CD4-positive, alpha-beta T cell treated with Interleukin-15 for 1 hour (primary cell): ENCODE results near the gene TEX26.

Experiments
- DNase-seq: peaks from one replicate; pipeline ENCODE4 v3.0.0-alpha.2; 2020

Gene TEX26

DNA sequence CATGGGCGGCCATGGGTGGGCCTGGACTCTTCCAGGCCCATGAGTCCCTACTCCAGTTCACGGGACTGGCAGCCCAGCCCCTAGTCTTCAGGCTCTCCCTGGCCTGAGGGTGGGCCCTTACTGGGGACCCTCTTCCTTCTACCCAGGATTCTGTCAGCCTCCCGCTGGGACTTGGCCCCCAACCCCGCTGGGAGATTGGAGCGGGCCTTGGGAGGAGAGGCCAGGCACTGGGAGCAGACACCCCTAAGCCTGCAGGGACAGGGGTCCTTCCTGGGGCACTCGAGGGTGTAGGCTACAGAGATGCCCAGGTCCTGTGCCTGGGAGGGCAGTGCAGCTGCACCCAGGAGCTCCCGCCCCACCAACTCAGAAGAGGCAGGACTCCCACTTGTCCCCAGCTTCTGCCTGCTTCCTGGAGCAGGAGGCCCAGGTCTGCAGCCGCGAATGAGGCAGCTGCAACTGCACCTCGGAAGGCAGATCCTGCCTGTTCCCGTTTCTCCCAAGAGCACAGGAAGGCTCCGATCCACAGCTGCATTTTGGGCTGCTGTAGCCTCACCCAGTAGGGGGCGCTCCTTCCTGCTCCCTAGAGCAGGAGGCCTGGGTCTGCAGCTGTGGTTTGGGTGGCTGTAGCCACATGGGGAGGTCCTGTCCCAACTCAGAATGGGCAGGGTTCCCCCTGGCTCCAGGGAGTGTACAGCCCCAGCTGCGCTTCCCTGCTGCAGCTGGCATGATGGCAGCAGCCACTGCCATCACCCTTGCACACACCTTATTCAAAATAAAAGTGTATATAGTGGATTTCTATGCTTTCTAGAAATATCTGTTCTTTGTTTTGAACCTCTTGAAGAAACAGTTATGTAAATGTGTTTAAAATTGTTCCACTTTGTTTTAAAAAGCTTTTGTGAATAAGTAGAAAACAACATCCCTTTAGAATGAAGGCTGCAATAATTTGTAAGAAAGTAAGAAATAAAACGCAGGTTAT lies 46.8 kb downstream of the TEX26 start:
- DNase-seq: no peak

DNA sequence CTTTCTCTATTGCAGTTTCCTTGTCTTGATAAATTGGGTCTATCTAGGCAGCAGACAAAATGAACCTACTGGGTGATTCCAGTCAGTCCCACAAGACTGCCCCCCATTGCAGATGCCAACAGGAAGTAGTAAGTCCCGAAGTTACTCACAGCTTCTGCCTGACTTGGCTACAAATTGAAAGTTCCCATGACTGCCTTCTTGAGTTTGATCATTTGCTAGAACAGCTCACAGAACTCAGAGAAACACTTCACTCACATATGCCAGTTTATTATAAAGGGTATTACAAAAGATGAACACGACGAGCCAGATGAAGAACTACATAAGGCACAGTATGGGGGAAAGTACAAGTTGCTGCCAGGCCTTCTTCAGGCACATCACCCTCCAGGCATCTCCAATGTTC lies 50.0 kb downstream of the TEX26 start:
- no peak for DNase-seq

DNA sequence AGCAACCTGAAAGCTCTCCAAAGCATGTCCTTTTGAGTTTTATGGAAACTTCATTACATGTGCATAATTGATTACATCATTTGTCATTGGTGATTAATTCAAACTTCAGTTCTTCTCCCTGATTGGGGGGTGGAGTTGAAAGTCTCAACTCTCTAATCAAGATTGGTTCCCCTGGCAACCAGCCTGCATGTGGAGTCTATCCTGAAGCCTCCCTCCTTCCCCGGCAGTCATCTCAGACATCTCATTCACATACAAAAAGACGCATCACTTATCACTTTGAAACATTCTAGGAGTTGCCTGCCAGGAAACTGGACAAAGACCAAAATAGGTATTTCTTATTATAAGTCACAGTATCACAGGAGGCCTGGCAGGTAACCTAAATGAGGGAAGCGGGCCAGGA lies 50.5 kb downstream of the TEX26 start:
- no peak for DNase-seq

DNA sequence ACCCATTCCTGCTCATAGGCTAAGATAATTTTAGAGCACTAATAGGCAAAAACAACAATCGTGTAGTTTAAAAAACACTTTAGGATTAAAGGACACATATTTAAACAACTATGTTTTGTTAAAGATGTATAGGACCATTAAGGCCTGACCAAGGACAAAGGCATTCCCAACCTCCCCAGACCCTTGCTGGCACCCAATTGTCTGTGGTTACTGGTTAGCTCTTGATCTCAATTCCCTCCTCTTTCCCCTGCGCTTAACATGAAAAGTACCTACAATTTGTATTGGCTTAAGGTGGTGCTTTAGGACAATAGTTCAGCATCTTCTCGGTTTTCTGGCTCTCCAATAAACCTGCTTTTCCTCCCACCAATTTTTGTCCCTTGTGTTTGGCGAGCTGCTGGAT lies 51.0 kb downstream of the TEX26 start:
- no peak for DNase-seq

DNA sequence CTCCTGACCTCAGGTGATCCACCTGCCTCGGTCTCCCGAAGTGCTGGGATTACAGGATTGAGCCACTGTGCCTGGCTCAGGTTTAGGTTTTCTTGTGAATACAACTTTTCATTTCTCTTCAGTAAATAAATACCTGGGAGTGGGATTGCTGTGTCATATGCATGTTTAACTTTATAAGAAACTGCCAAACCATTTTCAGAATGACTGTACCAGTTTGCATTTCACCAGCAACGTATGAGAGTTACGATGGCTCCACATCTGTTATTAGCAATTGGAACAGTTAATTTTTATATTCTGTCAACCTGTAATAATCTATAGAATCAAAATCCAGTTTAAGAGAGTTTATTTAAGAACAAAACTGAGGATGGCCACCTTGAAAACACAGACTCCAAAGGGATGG lies 52.2 kb downstream of the TEX26 start:
- DNase-seq: no peak

DNA sequence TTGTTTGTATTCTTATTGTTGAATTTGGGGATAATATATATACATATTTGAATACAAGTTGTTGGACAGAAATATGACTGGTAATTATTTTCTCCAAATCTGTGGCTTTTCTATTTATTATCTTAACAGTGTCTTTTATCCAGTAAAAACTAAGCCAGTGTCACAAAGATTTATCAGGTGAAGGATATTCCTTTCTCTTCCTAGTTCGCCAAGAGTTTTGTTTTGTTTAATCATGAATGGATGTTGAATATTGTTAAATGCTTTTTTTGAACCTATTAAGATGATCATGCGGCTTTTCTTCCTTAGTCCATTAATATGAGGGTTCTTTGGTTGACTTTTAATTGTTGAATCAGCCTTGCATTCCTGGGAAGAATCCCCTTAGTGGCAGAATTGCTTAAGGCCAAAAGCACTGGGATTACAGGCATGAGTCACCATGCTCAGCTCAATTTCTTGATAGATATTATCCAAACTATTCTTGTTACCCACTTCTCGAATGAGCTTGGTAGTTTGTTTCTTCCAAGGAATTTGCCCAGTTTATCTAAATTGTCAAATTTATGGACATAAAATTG lies 53.3 kb downstream of the TEX26 start:
- DNase-seq: no peak

DNA sequence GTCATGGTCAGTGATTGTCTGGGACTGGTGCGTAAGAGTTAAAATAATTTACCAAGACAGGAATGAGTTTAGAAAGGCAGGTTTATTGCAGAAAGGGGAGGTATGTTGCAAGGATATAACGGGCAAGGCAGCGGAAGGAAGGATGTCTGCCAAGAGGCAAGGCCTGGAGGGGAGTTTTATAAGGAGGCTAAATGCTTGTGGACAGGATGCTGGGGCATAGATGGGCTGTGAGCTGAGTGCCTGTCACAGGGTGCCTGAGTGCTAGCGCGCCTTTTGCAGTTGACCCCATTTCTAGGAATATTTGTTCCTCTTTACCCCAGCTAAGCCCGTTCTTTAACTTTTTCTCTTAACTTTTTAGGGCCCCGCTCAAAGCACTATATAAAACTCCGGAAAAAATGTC lies 58.7 kb downstream of the TEX26 start:
- no peak for DNase-seq

DNA sequence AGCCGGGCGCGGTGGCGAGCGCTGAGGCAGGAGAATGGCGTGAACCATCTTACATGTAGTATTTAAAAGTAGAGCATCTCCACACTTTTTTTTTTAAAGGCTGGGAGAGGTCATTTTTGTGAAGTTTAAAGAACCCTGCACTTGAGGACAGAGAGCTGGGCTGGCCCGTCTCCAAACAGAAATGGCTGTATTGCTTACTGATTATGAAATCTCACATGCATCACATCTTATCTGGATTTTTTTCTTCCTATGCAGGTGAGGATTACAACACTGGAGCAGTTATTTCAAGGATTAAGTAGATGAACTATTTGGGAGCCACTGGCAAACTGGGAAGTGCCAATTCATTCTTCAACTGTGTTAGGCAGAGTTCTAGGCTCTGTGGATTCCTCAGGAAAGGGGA lies 59.5 kb downstream of the TEX26 start:
- no peak for DNase-seq

DNA sequence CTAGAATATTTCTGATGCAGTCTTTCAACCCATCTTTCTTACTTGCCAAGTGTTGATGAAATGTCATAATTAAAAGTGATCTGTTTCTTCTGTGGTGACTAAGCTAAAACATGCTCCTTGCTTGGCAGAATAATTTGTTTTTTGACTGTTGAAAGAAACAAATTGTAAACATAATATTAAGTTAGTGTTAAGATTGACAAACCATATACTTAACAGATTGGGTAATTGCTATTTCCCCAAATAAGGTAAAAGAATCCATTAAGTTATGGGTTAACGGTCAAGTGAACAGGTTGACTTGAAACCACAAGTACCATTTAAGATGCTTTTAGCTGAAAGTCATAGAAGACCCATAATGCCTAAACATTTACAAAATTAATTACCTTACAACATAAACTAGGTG lies 62.9 kb downstream of the TEX26 start:
- DNase-seq: no peak

DNA sequence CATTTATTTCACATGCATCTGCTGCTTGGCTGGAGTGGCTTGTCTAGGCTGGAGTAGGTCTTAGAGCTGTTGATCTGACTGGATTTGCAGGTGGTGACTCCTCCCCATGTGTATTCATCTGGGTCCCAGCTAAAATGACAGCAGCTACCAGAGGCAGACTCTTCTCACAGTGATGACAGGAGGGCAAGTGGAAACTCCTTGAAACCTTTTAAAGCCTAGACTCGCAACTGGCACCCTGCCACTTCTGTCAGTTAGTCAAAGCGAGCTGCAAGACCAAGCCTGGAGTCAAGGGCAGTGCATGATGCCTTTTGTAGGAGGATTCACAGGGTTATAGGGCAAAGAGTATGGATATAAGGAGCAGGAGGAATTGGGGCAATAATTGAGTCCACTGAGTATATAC lies 65.2 kb downstream of the TEX26 start:
- DNase-seq: no peak

DNA sequence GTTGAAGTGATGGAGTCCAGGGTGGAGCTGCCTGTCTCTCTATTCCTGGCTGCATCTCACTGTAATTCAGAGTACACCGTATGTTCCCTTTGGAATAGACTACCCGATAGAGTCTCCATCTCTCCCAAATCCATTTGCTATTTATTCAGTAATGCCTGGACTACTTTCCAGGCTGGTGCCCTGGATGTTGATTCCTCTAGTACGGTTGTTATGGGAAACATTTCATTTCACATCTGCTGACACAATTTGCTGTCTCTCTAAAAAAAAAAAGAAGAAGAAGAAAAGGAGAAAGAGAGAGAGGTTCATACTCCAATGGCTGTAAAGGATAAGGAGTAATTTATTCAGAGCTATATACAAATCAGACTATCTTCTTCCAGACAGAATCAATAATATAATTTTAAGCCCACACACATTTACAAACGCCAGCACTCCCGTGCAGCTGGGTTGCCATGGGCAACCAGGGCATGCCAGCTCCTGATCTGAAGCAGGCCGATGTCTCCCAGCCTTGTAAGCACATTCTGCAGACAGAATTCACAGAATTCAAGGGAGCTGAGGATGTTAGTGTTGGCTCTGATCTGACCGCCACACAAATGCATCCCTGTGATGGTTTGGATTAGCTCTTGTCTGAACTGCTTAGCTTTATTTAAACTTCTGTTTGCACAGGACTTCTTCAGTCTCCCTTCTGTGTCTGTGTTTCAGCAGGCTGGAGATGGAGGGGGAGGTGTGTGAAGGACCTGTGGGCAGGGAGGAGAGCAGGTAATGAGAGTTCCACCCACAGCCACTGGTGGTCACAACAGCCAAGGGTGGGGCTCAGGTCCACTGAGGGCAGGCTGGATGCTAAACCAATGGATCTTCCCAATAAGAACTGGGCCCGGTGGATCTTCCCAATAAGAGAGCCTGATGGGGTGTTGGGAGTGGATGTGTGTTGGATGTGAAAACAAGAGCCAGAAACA lies 66.0 kb downstream of the TEX26 start:
- DNase-seq: no peak

DNA sequence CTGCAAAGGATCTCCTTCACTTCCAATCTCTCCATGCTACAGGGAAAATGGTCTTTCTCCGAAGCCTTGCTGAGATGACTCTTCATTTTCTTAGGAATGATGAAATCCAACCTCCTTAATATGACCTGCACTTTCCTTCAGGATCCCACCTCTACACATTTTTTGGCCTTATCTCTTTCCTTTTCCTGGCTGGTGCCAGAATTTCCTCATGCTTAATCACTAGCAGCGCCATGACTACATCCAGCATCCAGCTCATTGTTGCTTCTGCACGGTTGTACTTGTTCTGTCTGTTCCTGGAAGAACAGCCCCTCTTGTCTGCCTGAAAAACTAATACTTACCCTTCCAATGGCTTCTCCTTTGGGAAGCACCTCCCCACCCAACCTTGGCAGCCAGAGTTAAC lies 68.4 kb downstream of the TEX26 start:
- DNase-seq: no peak

DNA sequence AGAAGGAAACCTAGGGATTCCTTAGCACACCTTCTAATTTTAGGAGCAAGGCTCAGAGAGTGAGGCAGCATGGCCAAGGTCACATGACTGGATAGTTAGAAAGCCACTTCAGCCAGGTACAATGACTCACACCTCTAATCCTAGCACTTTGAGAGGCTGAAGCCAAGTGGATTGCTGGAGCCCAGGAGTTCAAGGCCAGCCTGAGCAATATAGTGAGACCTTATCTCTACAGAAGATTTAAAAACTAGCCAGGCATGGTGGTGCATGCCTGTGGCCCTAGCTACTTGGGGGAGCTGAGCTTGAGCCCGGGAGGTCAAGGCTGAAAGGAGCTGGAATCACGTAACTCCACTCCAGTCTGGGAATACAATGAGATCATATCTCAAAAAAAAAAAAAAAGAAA lies 69.2 kb downstream of the TEX26 start:
- DNase-seq: no peak

DNA sequence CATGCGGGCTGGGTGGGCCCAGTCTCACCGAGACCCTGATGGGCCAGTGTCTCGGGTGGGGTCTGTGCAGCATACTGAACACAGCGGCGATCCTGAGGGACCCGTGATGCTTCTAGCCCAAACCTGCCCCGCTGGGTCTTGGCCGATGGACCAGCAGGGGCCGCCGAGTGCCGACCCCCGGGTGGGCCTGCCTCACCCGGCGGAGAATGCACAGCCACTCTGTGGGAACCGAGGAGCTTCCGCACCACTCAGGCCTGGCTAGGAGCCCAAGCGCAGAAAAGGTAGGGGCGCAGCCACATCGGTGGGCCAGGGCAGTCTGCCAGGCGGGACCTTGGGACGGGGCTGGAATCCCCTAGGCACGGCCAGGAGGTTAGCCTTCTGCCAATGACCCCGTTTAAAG lies 72.6 kb downstream of the TEX26 start:
- DNase-seq: no peak

DNA sequence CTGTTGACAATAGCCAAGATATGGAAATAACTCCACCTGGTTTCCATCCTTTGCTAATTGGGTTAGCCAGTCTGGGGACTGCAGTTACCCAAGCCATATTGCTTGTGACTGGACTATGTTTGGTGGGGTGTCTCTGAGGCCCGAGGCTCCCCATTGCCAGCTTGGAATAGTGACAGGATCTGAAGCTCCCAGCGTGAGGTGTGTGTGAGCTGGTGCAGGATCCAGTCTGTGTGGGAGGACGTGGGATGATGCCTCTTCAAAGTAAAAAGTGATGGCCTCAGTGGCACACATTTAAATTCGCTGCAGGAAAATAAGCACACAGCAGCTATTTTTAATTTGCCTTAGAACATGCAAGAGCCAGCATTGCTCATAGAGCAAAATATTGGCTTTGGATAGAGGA lies 75.0 kb downstream of the TEX26 start:
- no peak for DNase-seq

DNA sequence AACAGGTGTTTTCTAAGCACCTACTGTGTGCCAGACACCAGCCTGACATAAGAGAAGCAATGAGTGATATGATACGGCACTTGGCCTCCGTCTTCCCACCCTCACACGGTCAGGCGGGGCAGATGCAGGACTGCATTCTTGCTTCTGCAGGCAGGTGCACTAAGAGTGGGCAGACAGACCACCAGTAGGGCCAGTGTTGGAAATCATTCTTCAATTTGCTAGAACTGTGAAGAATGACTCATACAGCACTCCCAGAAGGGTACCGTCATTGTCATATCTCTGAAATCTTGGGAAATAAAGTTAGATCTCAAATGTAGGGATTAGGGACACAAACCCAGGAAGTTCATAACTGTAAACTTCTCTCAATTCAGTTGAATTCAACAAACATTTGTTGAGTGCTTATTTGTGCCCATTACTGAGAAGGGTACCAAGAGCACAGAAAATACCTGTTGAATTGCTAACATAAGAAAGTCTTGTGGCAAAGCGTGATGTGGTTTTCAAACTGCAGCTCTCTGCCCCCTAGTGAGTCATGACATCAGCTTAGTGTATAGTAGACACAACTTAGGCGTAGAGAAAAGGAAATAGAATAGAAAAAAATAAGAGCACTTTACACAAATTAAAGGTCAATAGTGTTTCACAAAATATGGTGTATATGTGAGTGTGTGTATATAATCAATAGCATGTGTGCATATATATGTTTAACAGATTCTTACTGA lies 76.1 kb downstream of the TEX26 start:
- DNase-seq: no peak

DNA sequence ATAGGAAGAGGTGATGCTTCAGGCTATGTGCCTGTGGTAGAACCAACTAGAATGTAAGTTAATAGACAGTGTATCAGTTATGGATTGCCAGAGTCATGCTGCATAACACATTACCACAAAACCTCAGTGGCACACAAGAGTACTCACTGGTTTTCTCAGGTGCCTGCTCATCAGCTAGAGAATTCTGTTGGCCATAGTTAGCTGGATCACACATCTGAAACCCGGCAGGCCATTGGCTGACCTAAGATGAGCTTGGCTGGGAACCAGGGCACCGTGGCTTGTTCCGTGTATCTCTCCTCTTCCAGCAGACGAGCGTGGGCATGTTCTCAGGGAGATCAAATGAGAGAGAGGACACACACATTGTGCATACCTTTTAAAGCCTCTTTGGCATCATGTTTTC lies 76.7 kb downstream of the TEX26 start:
- DNase-seq: no peak

DNA sequence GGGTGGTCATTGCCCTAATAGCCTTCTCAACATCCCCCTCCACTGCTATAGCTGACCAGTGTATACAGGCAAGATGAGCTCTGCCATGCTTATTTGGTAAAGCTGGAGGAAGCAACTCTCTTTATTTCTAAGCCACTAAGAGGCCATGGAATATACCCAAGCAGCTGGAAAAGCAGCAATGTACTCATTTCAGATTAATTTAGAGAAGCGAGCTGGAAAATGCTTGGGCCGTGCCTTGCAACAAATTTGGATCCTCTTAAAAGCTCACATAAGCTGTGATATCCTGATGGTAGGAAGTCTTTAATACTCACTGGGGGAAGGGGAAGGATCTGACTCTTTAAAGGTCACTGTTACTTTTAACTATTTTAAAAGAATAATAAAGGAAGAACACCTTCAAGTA lies 77.8 kb downstream of the TEX26 start:
- no peak for DNase-seq

DNA sequence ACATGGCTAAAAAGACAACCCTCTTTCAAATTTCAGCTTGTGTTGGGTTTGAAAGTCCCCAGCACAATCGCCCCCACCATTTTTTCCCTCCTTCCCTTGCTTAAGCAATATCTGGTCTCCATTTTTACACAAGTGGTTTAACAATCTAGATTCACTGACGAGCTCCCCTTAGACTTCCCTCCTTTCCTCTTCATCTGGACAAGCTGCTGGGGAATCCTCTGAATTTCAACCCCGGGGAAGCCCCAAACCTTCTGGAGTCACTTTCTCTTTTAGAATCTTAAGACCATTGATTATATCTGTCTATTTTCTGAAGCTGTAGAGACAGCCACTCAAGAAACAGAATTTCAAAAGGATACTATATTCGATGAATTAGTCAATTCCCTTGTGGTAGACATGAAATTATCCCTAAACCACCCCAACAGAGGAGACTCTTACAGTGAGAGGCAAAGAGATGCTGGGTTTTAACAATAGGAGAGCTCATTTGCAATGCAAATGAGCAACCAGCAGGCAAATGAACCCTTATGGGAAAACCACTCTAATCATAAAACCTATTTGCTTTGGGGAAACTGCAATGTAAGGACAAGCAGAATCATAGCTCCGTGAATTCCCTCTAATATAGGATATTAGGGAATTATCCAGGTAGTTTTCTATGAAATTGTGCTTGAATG lies 78.9 kb downstream of the TEX26 start:
- no peak for DNase-seq

DNA sequence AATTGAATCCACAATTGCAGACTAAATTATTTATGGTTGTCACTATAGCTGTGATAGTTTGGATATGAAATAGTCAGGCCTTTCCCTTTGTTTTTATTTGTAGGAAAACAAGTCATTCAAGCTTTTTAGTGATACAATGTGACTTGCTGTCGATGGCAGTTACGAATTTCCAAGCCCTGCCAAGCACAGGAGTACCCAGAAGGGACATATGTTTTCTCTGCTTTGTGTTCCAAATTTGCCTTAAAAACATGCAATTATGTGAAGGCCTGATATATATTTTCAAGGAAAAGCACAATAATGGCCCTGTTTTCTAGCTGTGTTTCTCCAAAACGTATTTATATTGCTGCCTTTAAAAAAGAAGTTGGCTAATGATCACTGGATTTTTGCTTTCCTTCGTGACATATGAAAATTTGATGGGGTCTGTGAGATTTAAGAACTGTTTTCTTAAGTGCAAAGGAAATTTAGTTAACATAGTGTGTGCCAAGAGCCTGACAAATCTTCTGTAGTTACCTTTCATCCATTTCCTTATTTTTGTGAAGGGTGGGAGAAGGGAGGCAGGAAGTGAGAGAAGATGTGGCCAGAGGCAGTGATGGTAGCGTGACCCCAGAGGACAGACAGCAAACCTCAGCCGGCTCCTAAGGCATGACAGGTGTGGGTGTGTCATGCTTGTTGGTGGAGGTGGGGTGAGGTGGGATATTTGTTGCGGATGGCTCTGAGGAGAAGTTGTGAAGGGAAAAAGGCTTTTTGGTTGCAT lies 79.6 kb downstream of the TEX26 start:
- no peak for DNase-seq

DNA sequence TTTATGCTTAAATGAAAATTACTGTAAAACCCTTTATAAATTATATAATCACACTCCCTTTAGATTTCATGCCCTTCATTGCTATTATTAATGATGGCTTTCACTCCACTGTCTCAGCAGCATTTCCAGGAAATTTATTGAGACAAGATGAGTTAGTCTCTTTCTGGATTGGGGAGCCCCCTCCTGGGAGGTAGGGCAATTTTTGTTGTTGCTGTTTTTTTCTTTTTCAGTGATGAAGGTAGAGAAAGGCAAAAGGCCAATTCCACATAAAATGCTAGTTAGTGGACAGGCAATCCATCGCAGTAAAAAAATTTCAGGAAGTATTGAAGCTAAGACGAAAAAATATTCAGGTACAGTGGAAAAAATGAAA lies 80.2 kb downstream of the TEX26 start:
- no peak for DNase-seq

DNA sequence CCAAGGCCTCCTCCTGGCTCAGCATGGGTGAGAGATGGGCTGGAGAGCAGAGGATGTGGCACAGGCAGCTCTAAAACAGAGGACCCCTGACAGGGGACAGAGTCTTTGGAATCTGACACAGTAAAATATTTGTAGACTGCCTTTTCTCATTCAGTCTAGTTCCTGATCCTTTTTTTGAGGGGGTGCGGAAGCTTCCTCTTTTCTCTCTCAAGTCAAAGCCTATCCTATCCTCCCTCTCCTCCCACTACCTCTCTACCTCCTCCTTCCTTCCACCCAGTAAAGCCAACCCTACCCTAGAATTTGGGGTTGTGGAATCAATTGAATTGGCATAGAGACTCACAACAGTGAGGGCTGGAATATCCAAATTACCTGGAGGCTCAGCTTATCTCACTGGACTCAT lies 82.0 kb downstream of the TEX26 start:
- DNase-seq: no peak
